ENCODE measurements around the gene VWA5B1.

VWA5B1 gene

GRCh38 chr1:20367626-20368025, 77.0 kb downstream of the VWA5B1 start:
- DNase-seq (ENCODE audit: low spot score): no peak

GRCh38 chr1:20368866-20369470, 78.3 kb downstream of the VWA5B1 start:
- DNase-seq (ENCODE audit: low spot score): no peak

GRCh38 chr1:20370698-20371097, 80.0 kb downstream of the VWA5B1 start:
- DNase-seq (ENCODE audit: low spot score): no peak

GRCh38 chr1:20371411-20371810, 80.7 kb downstream of the VWA5B1 start:
- DNase-seq (ENCODE audit: low spot score): no peak

DNA sequence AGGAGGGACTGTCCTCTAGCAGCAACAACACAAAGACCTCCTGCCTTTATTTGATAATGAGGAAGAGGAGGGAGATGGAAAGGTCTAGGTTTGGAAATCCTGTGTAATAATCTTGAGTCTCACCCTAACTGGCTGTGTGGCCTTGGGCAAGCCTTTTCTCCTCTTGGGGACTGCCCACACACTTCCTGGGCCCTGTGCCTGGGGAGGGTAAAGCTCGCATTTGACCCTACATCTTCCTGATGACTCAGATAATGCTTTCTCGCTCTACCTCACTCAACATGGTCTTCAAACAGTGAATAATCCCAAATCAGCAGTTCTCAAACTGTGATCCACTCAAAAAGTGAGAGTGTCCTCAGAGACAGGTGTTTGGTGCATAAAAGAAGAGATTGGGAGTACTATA, 81.2 kb downstream of the VWA5B1 start:
- DNase-seq (ENCODE audit: low spot score): no peak

DNA sequence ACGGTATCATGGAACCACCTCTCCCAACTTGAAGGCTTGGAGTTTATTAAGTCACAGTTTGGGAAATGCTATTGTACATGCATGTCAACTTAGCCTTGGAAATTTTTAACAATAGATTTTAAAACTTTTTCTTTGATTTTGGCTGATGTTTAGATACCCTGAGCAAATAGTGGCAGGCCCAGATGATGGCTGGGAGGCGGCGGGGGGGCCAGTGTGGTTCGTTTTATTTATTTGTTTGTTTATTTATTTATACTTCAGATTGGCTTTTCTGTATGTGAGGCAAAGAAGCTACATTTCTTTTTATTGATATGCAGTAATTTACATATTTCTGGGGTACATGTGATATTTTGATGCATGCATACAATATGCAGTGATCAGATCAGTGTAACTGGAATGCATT, 82.0 kb downstream of the VWA5B1 start:
- no peak for DNase-seq (ENCODE audit: low spot score)

- no peak for DNase-seq (ENCODE audit: low spot score)
Observed at GRCh38 chr1:20373286-20373685, 82.6 kb downstream of the VWA5B1 start.

DNA sequence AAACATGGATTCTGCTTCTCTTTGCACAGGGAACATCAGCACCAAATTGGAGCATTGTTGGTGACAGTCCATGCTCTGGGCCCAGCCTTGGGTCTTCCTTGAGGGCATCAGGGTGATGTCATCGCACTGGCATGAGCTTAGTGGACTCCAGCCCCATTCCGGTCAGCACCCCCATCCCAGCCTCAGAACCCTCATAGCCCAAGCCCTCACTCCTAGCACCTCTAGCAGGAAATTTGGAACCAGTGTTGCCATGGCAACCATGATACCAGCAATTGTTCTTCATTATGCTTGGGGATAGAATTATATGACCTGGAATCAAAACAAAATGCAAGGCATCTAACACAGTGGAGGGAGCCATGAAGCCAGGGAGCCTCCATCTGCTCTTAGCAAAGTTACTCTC, 83.1 kb downstream of the VWA5B1 start:
- no peak for DNase-seq (ENCODE audit: low spot score)

GRCh38 chr1:20375563-20375962, 84.9 kb downstream of the VWA5B1 start:
- DNase-seq (ENCODE audit: low spot score): no peak

- DNase-seq (ENCODE audit: low spot score): no peak
Observed at GRCh38 chr1:20376171-20376570, 85.5 kb downstream of the VWA5B1 start.

DNA sequence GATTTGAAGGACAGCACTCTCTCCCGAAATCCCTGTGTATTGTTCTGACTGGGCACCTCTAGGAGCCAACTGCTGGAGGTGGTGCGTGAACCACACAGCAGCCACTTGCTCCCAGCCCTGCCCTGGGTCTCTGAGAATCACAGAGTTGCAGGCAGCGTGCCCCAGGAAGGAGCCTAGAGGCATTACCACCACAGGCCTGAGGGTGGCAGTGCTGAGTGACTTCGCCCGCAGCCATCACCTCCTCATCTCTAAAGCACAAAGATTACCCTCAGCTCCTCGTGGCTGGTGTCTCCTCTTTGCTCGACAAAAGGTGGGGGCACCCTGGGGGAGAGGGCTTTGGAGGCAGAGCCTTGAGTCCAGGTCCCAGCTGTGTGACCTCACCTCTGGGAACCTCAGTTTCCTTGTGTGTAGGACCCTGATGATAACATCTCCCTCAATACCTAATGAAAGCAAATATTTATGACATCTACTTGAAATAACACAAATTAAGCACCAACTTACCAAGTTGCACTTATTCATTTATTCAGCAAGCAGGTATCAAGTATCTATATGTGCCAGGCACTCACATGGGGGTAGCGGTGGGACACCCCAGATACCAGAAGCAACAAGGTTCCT, 86.3 kb downstream of the VWA5B1 start:
- DNase-seq (ENCODE audit: low spot score): peak; percentile 24

DNA sequence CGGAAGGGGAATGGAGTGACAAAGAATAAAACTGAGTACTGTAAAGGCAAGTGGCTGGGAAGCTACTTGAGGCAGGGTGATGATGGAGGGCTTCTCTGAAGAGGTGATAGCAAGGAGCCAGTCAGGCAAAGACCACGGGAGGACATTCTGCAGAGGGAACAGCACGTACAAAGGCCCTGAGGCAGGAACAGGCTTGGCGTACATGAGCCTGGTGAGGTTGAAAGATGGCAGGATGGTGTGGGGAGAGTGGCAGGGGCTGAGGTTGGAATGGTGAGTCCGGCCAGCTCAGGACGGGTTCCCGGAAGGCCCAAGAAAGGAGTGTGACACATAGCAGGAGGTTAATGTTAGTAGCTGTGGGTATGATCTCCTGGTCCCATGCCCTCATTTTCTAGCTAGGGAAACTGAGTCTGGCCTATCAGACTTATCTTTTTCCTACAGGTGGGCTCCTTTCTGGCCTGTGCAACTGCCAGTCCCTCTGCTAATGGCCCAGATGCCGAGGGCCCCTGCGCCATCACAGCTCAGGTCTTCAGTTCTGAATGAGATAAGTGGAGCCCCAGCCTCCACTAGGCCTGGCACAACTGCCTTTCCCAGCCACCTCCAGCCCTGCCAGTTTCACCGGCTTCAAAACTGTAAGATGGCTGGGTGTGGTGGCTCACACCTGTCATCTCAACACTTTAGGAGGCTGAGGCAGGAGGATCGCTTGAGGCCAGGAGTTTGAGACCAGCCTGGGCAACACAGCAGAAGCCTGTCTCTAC, 87.0 kb downstream of the VWA5B1 start:
- DNase-seq (ENCODE audit: low spot score): no peak

DNA sequence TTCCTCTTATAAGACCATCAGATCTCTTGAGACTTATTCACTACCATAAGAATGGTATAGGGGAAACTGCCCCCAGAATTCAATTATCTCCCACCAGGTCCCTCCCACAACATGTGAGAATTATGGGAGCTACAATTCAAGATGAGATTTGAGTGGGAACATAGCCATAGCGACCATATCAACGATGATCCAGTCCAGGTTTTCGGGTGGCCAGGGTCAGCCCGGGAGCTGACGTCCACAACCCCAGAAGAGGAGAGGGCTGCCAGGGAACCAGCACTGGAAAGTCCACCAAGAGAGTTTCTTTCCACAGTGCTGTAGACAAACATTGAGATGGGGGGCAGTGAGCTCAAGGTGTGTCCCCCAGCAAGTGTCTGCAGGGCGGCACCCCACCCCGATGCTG, 88.4 kb downstream of the VWA5B1 start:
- no peak for DNase-seq (ENCODE audit: low spot score)

DNA sequence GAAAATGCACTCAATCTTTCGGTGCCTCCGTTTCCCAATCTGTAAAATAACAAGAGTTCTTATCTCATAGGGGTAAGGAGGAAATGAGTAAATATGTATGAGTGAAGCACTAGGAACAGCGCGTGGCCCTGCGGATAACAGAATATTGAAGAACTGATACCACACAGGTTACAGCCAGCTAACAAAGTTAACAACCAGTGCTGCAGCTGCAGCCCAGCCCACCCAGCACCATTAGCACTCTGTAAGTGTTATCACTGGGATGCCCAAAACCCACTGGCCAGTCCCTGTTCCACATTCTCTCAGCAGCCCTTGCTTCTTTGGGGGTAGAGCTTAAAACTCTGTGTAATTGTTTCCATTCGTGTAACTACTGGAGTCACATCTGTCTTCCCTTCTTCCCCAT, 89.5 kb downstream of the VWA5B1 start:
- DNase-seq (ENCODE audit: low spot score): no peak

GRCh38 chr1:20380616-20381035, 90.0 kb downstream of the VWA5B1 start:
- peak; percentile 17 for DNase-seq (ENCODE audit: low spot score)

- no peak for DNase-seq (ENCODE audit: low spot score)
Observed at GRCh38 chr1:20381045-20381641, 90.5 kb downstream of the VWA5B1 start.

DNA sequence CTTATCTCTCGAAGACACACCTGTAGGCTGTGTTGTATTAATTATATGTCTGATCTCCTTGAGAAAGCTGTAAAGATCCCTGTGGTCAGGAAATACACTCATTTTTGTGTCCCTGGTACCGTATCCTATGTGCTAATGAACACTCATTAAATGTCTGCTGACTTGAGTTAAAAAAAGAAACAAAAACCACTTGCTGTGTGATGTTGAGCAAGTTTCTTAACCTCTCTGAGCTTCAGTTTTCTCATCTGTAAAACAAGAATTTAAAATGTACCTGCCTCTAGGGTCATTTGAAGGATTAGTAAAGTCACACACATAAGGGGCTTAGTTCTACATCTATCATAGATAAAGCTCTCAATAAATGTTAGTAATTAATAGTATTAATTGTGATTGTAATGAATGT, 91.3 kb downstream of the VWA5B1 start:
- DNase-seq (ENCODE audit: low spot score): no peak

DNA sequence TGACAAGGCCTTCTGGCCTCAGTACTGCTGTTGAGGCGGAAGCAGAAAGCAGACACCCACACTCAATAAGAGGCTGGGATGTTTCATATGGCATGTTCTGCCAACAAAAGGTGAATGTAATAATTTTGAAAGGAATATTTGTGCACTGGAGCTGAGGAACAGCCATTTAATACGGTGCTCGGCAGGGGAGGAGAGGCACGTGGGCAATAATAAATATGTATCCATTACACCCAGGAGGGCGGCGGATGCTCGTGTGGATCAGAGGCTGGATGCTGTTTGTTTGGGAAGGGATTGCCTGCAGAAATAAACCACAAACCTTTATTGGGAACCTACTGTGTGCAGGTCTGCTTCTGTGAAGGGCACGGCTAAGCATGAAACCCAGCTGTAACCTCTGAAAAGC, 92.0 kb downstream of the VWA5B1 start:
- no peak for DNase-seq (ENCODE audit: low spot score)

DNA sequence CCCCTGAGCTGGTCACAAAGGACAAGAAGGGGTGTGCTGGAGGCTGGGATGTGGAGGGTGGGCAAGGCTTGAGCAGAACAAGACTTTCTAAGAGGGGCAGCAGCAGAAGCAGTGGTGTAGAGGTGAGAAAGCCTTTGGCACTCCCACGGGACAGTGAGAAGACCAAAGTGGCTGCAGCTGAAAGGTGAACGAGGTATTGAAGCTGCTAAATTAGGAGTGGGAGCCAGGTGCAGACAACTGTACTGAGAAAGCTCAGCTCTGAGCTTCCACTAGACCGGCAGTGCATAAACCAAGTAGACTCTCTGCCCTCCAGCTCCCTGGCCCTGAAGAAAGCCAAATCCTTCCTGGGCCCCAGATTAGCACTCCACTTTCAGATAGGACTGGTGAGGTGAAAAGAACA, 93.0 kb downstream of the VWA5B1 start:
- DNase-seq (ENCODE audit: low spot score): no peak

DNA sequence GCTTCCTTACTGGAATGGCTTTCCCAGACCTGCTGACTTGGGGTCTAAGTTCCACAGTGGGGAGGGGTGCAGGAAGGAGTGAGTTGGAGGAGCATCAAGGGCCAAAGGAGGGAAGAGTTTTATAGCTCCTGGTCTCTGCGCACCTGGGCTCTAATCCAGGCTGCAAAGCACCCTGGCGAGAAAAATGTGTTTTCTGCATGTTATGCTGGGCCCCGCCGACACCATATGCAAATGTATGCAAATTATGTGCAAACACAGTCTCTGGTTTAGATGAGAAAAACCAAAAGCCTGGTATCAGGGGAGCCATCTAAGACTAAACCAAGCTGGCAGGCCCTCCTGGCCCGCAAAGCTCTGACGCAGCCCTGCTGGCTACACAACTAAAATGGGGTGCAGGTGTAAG, 95.0 kb downstream of the VWA5B1 start:
- DNase-seq (ENCODE audit: low spot score): no peak

- no peak for DNase-seq (ENCODE audit: low spot score)
Observed at GRCh38 chr1:20386323-20387081, 95.8 kb downstream of the VWA5B1 start.

DNA sequence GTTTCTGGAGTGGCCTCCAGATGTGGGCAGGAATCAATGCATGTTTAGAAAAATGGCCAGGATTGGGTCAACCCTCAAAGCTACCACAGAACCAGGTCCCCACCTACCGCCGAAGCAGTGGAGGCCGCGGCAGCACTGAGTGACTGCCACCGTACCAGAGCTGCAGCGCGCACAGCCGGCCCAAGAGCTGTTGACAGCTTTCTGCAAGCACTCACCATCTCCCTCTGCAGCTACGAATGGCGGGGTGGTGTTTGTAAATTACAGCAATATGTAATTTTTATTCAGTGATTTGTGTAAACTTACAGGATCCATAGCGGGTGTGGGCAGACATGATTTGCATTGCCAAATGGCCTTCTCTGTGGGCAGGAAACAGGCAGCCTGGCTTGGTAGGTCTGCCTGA, 98.9 kb downstream of the VWA5B1 start:
- DNase-seq (ENCODE audit: low spot score): no peak

All from SW480 (cell line).